A549 (cell line): ENCODE results near the gene MARCHF10. TPM values are rescaled to one million over a fixed set of nuclear protein-coding genes. Genes with fewer than 3 reads are reported as not detected.

Experiments used
- ATAC-seq, 2 experiments: fragments of 200-7000 bp in 1 of 2; fragments of >200 bp in 1 of 2; cut with Nextera tagmentation in 1 of 2; cut with Tn5 transposase in 1 of 2; 3 replicates each; pipeline versions ENCODE4 v1.8.0 to v1.9.1; 2018 to 2020; ENCODE audit warnings: mild to moderate bottlenecking in 1 of 2, moderate library complexity in 1 of 2
- CTCF ChIA-PET: fragments of 300-600 bp; sonication (Branson Sonifier 250); formaldehyde crosslinking; extraction: SDS; loops from one replicate; lab custom pipeline; 2021; ENCODE audit warnings: antibody characterized with exemption, inconsistent platforms; lab: Yijun Ruan, JAX
- POLR2A ChIA-PET: fragments of 350-600 bp; formaldehyde crosslinking; extraction: SDS; loops from one replicate; lab custom pipeline; 2021; ENCODE audit warnings: antibody characterized with exemption, inconsistent platforms; lab: Yijun Ruan, JAX
- DNase-seq, 2 experiments: peaks; one replicate each; pipeline versions ENCODE4 v3.0.0 to v3.0.0-alpha.2; 2011 to 2016; ENCODE audit warnings: low read depth in 1 of 2, low spot score in 1 of 2
- FAIRE-seq: peaks from 2 replicates; lab custom pipeline; 2011; peaks lifted over from hg19 to GRCh38; lab: Jason Lieb, UNC
- H3K27ac ChIP-seq, 2 experiments: fragments of >200 bp; sonication (Bioruptor Twin); formaldehyde crosslinking; 3 replicates each; pipeline ENCODE4 v1.5.1; 2016 to 2017
- H3K4me1 ChIP-seq: fragments of >200 bp; sonication (Bioruptor Twin); formaldehyde crosslinking; 3 replicates; pipeline ENCODE4 v1.6.1; 2016
- H3K4me2 ChIP-seq: fragments of >200 bp; sonication (Bioruptor Twin); formaldehyde crosslinking; 3 replicates; pipeline ENCODE4 v1.6.1; 2016
- H3K4me3 ChIP-seq: fragments of >200 bp; sonication (Bioruptor Twin); formaldehyde crosslinking; 3 replicates; pipeline ENCODE4 v1.5.1; 2016
- H3K9me3 ChIP-seq: fragments of >200 bp; sonication (Bioruptor Twin); formaldehyde crosslinking; 3 replicates; pipeline ENCODE4 v1.6.1; 2016
- CEBPB ChIP-seq, 2 experiments: fragments of >200 bp in 1 of 2; sonication (Bioruptor Twin) in 1 of 2; formaldehyde crosslinking in 1 of 2; IDR thresholded peaks; 2 replicates each; pipeline ENCODE4 v1.6.1; 2012 to 2016
- CHD4 ChIP-seq: fragments of 200-600 bp; sonication (generic); IDR thresholded peaks from 2 replicates; pipeline ENCODE4 v1.6.1; 2016; ENCODE audit warnings: antibody characterized with exemption, mild to moderate bottlenecking, borderline replicate concordance
- EP300 ChIP-seq, 2 experiments: fragments of >200 bp; sonication (Bioruptor Twin); formaldehyde crosslinking; IDR thresholded peaks; 2 replicates in 1 of 2; 3 replicates in 1 of 2; pipeline ENCODE4 v1.6.1; 2016 to 2017
- FOXS1 ChIP-seq: fragments of 250-450 bp; sonication (Bioruptor Pico); IDR thresholded peaks from 2 replicates; pipeline ENCODE4 v1.5.0; 2020; ENCODE audit warnings: mild to moderate bottlenecking, moderate library complexity
- HDAC2 ChIP-seq: fragments of 200-600 bp; sonication (generic); IDR thresholded peaks from 2 replicates; pipeline ENCODE4 v1.6.1; 2016
- HOXA7 ChIP-seq: fragments of 250-450 bp; sonication (Bioruptor Pico); IDR thresholded peaks from 2 replicates; pipeline ENCODE4 v1.5.0; 2020; ENCODE audit warnings: mild to moderate bottlenecking, moderate library complexity
- HOXB13 ChIP-seq: fragments of 250-450 bp; sonication (Bioruptor Pico); IDR thresholded peaks from 2 replicates; pipeline ENCODE4 v1.5.0; 2020; ENCODE audit warnings: low read depth, mild to moderate bottlenecking, moderate library complexity
- HOXB5 ChIP-seq: fragments of 250-450 bp; sonication (Bioruptor Pico); IDR thresholded peaks from 2 replicates; pipeline ENCODE4 v1.5.0; 2020; ENCODE audit warnings: mild to moderate bottlenecking, moderate library complexity
- JUN ChIP-seq, 2 experiments: fragments of >200 bp; sonication (Bioruptor Twin); formaldehyde crosslinking; IDR thresholded peaks; 2 replicates in 1 of 2; 3 replicates in 1 of 2; pipeline ENCODE4 v1.6.1; 2016 to 2017
- POLR2A ChIP-seq: IDR thresholded peaks from 2 replicates; pipeline ENCODE4 v1.6.1; 2012; ENCODE audit warnings: mild to moderate bottlenecking, low read length
- RNF2 ChIP-seq: fragments of 200-600 bp; sonication (generic); IDR thresholded peaks from 2 replicates; pipeline ENCODE4 v1.6.1; 2016; ENCODE audit warnings: low read depth, mild to moderate bottlenecking, antibody characterized with exemption, moderate library complexity, borderline replicate concordance
- SMC3 ChIP-seq: fragments of >200 bp; sonication (Bioruptor Twin); formaldehyde crosslinking; IDR thresholded peaks from 3 replicates; pipeline ENCODE4 v1.6.1; 2018; ENCODE audit warnings: inconsistent platforms
- SREBF2 ChIP-seq: fragments of 450-650 bp; IDR thresholded peaks from 2 replicates; pipeline ENCODE4 v1.6.1; 2014; ENCODE audit warnings: mild to moderate bottlenecking, moderate library complexity
- TP53 ChIP-seq: fragments of 250-450 bp; sonication (Bioruptor Pico); IDR thresholded peaks from 2 replicates; pipeline ENCODE4 v1.5.0; 2021; ENCODE audit warnings: mild to moderate bottlenecking, moderate library complexity
- ZNF302 ChIP-seq: fragments of 250-450 bp; sonication (Bioruptor Pico); IDR thresholded peaks from 2 replicates; pipeline ENCODE4 v1.9.0; 2021; ENCODE audit warnings: inconsistent platforms, mild to moderate bottlenecking, moderate library complexity
- WGBS: methylation state at CpG from one replicate; pipeline ENCODE4 v1.1.6; 2017; ENCODE audit errors: missing lambda C conversion rate; 5-methylcytosine and 5-hydroxymethylcytosine counted together
- polyA plus RNA-seq, 4 experiments: library from polyadenylated mRNA; depleted of rRNA in 3 of 4; stranded (reverse); fragments of >200 nt; fragmentation: RNase III in 1 of 4; extraction: RNeasy Plus Mini Kit Qiagen cat#74134 plus additional on column Dnase treatment in 1 of 4; gene quantifications; 2 replicates in 3 of 4; 3 replicates in 1 of 4; pipeline ENCODE4 v1.2.3, GENCODE V29; 2011 to 2017
- TF ChIP-seq, protein P1 (sequence below): fragments of 200-600 bp; sonication (generic); IDR thresholded peaks from 2 replicates; pipeline ENCODE4 v1.6.1; 2016; ENCODE audit warnings: antibody characterized with exemption, mild to moderate bottlenecking, moderate library complexity
- TF ChIP-seq, protein P2 (sequence below): fragments of >200 bp; sonication (Bioruptor Twin); formaldehyde crosslinking; IDR thresholded peaks from 3 replicates; pipeline ENCODE4 v1.5.1; 2016
- TF ChIP-seq, protein P3 (sequence below): fragments of 250-450 bp; sonication (Bioruptor Pico); IDR thresholded peaks from 2 replicates; pipeline ENCODE4 v1.5.0; 2020; ENCODE audit warnings: low read depth, mild to moderate bottlenecking, moderate library complexity
- TF ChIP-seq, protein P4 (sequence below): IDR thresholded peaks from 2 replicates; pipeline ENCODE4 v1.6.1; 2012
- TF ChIP-seq, protein P5 (sequence below): fragments of 450-650 bp; IDR thresholded peaks from 2 replicates; pipeline ENCODE4 v1.6.1; 2014; ENCODE audit warnings: antibody characterized with exemption
- TF ChIP-seq, protein P6 (sequence below): fragments of 150-350 bp; IDR thresholded peaks from 2 replicates; pipeline ENCODE4 v1.6.1; 2014; ENCODE audit warnings: low read depth, mild to moderate bottlenecking, low read length
- TF ChIP-seq, protein P7 (sequence below): fragments of >200 bp; sonication (Bioruptor Twin); formaldehyde crosslinking; IDR thresholded peaks from 2 replicates; pipeline ENCODE4 v1.6.1; 2016

Gene MARCHF10
- polyA plus RNA-seq, 2 of the 4 experiments (the other 2 are of a cell fraction), result 0.43 to 0.57 TPM

DNA sequence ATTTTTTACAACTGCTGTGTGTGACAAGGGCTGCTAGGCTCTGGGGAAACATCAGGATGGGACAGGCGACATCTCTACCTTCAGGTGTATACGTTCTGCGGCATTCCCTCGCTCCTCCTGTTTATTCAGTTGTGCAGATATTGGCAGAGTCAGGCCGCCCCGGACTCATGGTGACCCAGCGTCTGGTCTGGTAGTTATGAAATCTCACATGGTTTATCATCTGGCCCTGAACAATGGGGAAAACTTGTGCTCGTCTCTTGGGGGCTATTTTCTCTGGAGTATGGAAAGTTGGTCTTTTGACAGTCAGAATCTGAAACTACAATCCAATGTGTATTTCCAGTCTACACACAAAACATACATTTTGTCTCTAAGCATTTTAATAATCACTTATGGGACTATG is 3.3 kb downstream of the MARCHF10 start (continued):
- TF ChIP-seq, protein P1, sequence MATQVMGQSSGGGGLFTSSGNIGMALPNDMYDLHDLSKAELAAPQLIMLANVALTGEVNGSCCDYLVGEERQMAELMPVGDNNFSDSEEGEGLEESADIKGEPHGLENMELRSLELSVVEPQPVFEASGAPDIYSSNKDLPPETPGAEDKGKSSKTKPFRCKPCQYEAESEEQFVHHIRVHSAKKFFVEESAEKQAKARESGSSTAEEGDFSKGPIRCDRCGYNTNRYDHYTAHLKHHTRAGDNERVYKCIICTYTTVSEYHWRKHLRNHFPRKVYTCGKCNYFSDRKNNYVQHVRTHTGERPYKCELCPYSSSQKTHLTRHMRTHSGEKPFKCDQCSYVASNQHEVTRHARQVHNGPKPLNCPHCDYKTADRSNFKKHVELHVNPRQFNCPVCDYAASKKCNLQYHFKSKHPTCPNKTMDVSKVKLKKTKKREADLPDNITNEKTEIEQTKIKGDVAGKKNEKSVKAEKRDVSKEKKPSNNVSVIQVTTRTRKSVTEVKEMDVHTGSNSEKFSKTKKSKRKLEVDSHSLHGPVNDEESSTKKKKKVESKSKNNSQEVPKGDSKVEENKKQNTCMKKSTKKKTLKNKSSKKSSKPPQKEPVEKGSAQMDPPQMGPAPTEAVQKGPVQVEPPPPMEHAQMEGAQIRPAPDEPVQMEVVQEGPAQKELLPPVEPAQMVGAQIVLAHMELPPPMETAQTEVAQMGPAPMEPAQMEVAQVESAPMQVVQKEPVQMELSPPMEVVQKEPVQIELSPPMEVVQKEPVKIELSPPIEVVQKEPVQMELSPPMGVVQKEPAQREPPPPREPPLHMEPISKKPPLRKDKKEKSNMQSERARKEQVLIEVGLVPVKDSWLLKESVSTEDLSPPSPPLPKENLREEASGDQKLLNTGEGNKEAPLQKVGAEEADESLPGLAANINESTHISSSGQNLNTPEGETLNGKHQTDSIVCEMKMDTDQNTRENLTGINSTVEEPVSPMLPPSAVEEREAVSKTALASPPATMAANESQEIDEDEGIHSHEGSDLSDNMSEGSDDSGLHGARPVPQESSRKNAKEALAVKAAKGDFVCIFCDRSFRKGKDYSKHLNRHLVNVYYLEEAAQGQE, result no peak
- TF ChIP-seq, protein P2, sequence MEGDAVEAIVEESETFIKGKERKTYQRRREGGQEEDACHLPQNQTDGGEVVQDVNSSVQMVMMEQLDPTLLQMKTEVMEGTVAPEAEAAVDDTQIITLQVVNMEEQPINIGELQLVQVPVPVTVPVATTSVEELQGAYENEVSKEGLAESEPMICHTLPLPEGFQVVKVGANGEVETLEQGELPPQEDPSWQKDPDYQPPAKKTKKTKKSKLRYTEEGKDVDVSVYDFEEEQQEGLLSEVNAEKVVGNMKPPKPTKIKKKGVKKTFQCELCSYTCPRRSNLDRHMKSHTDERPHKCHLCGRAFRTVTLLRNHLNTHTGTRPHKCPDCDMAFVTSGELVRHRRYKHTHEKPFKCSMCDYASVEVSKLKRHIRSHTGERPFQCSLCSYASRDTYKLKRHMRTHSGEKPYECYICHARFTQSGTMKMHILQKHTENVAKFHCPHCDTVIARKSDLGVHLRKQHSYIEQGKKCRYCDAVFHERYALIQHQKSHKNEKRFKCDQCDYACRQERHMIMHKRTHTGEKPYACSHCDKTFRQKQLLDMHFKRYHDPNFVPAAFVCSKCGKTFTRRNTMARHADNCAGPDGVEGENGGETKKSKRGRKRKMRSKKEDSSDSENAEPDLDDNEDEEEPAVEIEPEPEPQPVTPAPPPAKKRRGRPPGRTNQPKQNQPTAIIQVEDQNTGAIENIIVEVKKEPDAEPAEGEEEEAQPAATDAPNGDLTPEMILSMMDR, result no peak
- TF ChIP-seq CHD4, result no peak

DNA sequence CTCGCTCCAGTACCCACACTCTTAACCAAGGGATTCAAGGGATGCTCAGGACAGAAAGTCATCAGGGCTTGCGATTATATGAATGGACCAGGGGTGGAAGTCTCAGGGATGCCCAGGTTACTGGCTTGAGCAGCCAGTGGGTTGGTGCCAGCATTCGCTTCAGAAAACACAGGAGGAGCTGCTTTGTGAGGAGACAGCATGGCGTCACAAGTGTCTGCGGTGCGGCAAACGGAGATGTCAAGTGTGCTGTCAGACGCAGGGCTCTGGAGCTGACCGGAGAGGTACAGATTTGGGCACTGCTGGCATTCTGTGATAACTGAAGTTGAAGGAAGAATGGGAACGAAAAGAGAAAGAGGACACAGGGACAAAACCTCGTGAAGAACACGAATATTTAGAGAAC is 4.1 kb downstream of the MARCHF10 start:
- FAIRE-seq, result no peak
- H3K27ac ChIP-seq, result peak overlapping the region; percentile 89 to 90
- no peak overlapping the region for H3K4me3 ChIP-seq
- ATAC-seq, result no peak
- no peaks in the 10 kb centered on the region for H3K9me3 ChIP-seq
- TF ChIP-seq, protein P3, sequence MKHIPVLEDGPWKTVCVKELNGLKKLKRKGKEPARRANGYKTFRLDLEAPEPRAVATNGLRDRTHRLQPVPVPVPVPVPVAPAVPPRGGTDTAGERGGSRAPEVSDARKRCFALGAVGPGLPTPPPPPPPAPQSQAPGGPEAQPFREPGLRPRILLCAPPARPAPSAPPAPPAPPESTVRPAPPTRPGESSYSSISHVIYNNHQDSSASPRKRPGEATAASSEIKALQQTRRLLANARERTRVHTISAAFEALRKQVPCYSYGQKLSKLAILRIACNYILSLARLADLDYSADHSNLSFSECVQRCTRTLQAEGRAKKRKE, result peak; percentile 78; the same call in 1 of the 2 replicates
- TF ChIP-seq RNF2, result no peak
- TF ChIP-seq, protein P4, sequence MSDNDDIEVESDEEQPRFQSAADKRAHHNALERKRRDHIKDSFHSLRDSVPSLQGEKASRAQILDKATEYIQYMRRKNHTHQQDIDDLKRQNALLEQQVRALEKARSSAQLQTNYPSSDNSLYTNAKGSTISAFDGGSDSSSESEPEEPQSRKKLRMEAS, result no peak
- TF ChIP-seq POLR2A, result no peak
- peak; percentile 42; the same call in 1 of the 2 replicates for TF ChIP-seq HOXB13 (CRISPR knock-in tag)
- TF ChIP-seq HOXA7, result 0 out of 2 replicates have a peak, but pooled peaks have one; percentile 20
- TF ChIP-seq FOXS1, result 0 out of 2 replicates have a peak, but pooled peaks have one; percentile 20
- no peak for TF ChIP-seq ZNF302 (CRISPR knock-in tag)
- TF ChIP-seq TP53 (CRISPR knock-in tag), result no peak
- TF ChIP-seq, protein P5, sequence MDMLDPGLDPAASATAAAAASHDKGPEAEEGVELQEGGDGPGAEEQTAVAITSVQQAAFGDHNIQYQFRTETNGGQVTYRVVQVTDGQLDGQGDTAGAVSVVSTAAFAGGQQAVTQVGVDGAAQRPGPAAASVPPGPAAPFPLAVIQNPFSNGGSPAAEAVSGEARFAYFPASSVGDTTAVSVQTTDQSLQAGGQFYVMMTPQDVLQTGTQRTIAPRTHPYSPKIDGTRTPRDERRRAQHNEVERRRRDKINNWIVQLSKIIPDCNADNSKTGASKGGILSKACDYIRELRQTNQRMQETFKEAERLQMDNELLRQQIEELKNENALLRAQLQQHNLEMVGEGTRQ, result no peak
- TF ChIP-seq SREBF2, result no peak
- no peak for TF ChIP-seq EP300 (IDR thresholded peaks at IDR 0.05)
- TF ChIP-seq, protein P6, sequence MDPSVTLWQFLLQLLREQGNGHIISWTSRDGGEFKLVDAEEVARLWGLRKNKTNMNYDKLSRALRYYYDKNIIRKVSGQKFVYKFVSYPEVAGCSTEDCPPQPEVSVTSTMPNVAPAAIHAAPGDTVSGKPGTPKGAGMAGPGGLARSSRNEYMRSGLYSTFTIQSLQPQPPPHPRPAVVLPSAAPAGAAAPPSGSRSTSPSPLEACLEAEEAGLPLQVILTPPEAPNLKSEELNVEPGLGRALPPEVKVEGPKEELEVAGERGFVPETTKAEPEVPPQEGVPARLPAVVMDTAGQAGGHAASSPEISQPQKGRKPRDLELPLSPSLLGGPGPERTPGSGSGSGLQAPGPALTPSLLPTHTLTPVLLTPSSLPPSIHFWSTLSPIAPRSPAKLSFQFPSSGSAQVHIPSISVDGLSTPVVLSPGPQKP, result no peak
- peak; percentile 43; the same call in 1 of the 2 replicates for TF ChIP-seq HOXB5
- TF ChIP-seq SMC3, result no peak
- no peak for TF ChIP-seq CEBPB (IDR thresholded peaks at IDR 0.05)
- TF ChIP-seq HDAC2, result no peak
- no peak for TF ChIP-seq JUN (IDR thresholded peaks at IDR 0.05)
- TF ChIP-seq, protein P2, result no peak
- TF ChIP-seq, protein P7, sequence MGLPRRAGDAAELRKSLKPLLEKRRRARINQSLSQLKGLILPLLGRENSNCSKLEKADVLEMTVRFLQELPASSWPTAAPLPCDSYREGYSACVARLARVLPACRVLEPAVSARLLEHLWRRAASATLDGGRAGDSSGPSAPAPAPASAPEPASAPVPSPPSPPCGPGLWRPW, result no peak
- peaks cover 51% of the 10 kb centered on the region for H3K4me1 ChIP-seq
- DNase-seq, result no peak
- WGBS, result 97% methylated on average over 12 of the region's 12 CpGs
- POLR2A ChIA-PET, result interaction anchor here (1.1 to 2.5 kb wide), 2 partner anchors 12 to 165 kb away, joined by 4 to 11 read pairs; no protein-coding TSS in a partner anchor
- CTCF ChIA-PET, result interaction anchor here (1.0 to 1.9 kb wide), 10 partner anchors 15 to 164 kb away, joined by 3 to 8 read pairs (median 4); partner anchors contain the start of gene TANC2
- peak overlapping the region; percentile 68; the same call in 2 of the 3 replicates for H3K4me2 ChIP-seq
